ENCODE results near the gene RAB40AL.

The RAB40AL gene

DNA sequence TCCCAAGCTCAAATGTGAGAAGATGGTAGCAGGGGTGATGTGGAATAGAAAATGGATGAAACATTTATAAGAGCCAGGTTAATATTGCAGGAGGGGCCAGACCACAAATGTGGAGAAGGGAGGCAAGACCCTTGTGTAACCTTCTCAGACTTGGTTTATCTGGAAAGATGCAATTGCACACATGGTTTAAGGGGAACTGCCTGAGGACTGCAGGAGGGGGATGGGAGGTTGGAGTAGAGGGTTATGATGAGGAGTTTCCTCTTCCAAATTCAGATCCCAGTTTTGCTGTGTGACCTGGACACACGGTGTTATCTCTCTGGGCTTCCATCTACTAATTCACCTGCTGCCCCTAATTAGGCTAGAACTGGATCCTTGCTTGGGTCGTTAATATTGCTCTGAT is 46.1 kb downstream of the RAB40AL start:
- no peaks in the 10 kb centered on the region for H4K20me1 ChIP-seq (ENCODE audit: control insufficient read depth, insufficient read depth, low read depth, low read length)
- no peaks in the 10 kb centered on the region for H3K27me3 ChIP-seq (ENCODE audit: control insufficient read depth, low read length)
- H3K79me2 ChIP-seq (ENCODE audit: control insufficient read depth, low read length), result no peaks in the 10 kb centered on the region
- H3K4me2 ChIP-seq (ENCODE audit: low read length), result no peak overlapping the region
- TF ChIP-seq EZH2phosphoT487 (IDR thresholded peaks at IDR 0.05; ENCODE audit: borderline replicate concordance, low read length), result no peak
- TF ChIP-seq, protein P1, sequence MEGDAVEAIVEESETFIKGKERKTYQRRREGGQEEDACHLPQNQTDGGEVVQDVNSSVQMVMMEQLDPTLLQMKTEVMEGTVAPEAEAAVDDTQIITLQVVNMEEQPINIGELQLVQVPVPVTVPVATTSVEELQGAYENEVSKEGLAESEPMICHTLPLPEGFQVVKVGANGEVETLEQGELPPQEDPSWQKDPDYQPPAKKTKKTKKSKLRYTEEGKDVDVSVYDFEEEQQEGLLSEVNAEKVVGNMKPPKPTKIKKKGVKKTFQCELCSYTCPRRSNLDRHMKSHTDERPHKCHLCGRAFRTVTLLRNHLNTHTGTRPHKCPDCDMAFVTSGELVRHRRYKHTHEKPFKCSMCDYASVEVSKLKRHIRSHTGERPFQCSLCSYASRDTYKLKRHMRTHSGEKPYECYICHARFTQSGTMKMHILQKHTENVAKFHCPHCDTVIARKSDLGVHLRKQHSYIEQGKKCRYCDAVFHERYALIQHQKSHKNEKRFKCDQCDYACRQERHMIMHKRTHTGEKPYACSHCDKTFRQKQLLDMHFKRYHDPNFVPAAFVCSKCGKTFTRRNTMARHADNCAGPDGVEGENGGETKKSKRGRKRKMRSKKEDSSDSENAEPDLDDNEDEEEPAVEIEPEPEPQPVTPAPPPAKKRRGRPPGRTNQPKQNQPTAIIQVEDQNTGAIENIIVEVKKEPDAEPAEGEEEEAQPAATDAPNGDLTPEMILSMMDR (IDR thresholded peaks at IDR 0.05; ENCODE audit: low read depth, low read length, poor library complexity, severe bottlenecking), result no peak
- H3K36me3 ChIP-seq (ENCODE audit: control insufficient read depth, low read length), result no peaks in the 10 kb centered on the region
- H3K4me1 ChIP-seq (ENCODE audit: control insufficient read depth, low read length), result no peaks in the 10 kb centered on the region
- no peaks in the 10 kb centered on the region for H3K9me2 ChIP-seq (replicated peaks; ENCODE audit: control insufficient read depth, low read length)
- H3K4me3 ChIP-seq (ENCODE audit: low read length), result no peak overlapping the region
- no peaks in the 10 kb centered on the region for H3K9me3 ChIP-seq (ENCODE audit: control insufficient read depth, insufficient read depth, low read length)
- no peak overlapping the region for H3K27ac ChIP-seq (ENCODE audit: low read depth, low read length)
- H3F3A ChIP-seq (ENCODE audit: control insufficient read depth, insufficient read depth), result no peaks in the 10 kb centered on the region

DNA sequence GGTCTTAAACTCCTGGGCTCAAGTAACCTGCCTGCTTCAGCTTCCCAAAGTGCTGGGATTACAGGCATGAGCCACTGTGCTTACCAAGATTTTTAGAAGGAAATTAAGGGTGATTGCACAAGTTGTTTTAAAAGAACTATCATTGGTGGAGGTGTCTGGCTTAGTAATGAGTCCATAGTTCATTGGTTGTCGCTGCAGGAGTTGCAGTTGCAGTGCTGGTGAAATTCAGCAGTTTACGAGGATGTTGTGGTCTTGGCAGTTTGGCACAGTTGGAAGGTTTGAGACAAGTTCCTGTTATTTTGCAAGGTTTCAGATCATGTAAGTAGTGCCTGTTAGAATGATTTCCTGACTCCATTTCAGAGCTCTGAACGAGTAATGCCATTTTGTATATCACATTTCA is 48.1 kb downstream of the RAB40AL start:
- Histone ChIP-seq H3F3A (ENCODE audit: control insufficient read depth, insufficient read depth) (no peaks in the 10 kb centered on the region), H3K79me2 (ENCODE audit: control insufficient read depth, low read length) (no peaks in the 10 kb centered on the region), H3K27ac (ENCODE audit: low read depth, low read length) (no peak overlapping the region), H3K27me3 (ENCODE audit: control insufficient read depth, low read length) (no peaks in the 10 kb centered on the region), H3K4me2 (ENCODE audit: low read length) (no peak overlapping the region), H3K4me3 (ENCODE audit: low read length) (no peak overlapping the region), H4K20me1 (ENCODE audit: control insufficient read depth, insufficient read depth, low read depth, low read length) (no peaks in the 10 kb centered on the region), H3K9me2 (replicated peaks; ENCODE audit: control insufficient read depth, low read length) (no peaks in the 10 kb centered on the region), H3K36me3 (ENCODE audit: control insufficient read depth, low read length) (no peaks in the 10 kb centered on the region), H3K4me1 (ENCODE audit: control insufficient read depth, low read length) (no peaks in the 10 kb centered on the region), H3K9me3 (ENCODE audit: control insufficient read depth, insufficient read depth, low read length) (no peaks in the 10 kb centered on the region)
- TF ChIP-seq, protein P1 (IDR thresholded peaks at IDR 0.05; ENCODE audit: low read depth, low read length, poor library complexity, severe bottlenecking), result no peak
- no peak for TF ChIP-seq EZH2phosphoT487 (IDR thresholded peaks at IDR 0.05; ENCODE audit: borderline replicate concordance, low read length)

Data from DOHH2 (cell line).